Measurements from ENCODE around the gene CHMP1B. TPM values are rescaled to one million over a fixed set of nuclear protein-coding genes. Genes with fewer than 3 reads are reported as not detected.
"Not testable (repeated sequence)": the region's sequence is repeated elsewhere in the genome, so short reads cannot be mapped to it uniquely, and the experiment has no call there.

The CHMP1B gene
- total RNA-seq, 1 donor from 2014 or later = 63.4 TPM

- DNase-seq (ENCODE audit: low read depth, low spot score) = no peak
Observed at GRCh38 chr18:11839556-11839955, 11.7 kb upstream of the CHMP1B start.

GRCh38 chr18:11840493-11840892 lies 10.7 kb upstream of the CHMP1B start:
- DNase-seq (ENCODE audit: low read depth, low spot score) = no peak

DNA sequence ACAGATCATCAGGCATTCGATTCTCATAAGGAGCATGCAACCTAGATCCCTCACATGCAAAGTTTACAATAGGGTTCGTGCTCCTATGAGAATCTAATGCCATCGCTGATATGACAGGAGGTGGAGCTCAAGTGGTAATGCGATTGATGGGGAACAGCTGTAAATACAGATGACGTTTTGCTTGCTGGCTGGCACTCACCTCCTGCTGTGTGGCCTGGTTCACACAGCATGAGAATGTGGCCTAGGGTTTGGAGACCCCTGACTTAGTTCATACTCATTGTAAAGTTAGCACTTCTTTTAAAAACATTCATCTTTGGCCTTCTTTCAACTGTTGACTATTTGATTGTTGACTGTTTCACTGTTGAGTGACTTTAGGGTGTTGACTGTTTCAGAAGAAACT lies 8.7 kb upstream of the CHMP1B start:
- DNase-seq (ENCODE audit: low read depth, low spot score) = no peak

- no peak for DNase-seq (ENCODE audit: low read depth, low spot score)
Observed at GRCh38 chr18:11844436-11844835, 6.8 kb upstream of the CHMP1B start.

DNA sequence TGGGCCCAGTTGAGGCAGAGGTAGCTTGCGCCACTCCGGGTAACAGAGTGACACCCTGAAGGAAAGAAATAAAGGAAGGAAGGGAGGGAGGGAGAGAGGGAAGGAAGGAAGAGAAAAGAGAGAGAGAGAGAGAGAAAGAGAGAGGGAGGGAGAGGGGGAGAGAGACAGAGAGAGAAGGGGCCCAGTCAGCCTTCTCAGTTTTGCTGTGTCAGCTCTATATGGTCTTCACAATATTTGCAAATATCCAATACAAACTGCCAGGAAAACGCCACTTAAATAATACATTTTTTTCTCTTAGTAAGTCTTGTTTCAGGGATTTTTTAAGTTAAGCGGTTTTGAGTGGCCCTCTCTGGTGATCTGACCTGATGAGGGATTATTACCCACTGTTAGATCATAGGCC lies 5.6 kb upstream of the CHMP1B start:
- no peak for DNase-seq (ENCODE audit: low read depth, low spot score)

GRCh38 chr18:11847811-11848210 lies 3.4 kb upstream of the CHMP1B start:
- no peak for DNase-seq (ENCODE audit: low read depth, low spot score)

DNA sequence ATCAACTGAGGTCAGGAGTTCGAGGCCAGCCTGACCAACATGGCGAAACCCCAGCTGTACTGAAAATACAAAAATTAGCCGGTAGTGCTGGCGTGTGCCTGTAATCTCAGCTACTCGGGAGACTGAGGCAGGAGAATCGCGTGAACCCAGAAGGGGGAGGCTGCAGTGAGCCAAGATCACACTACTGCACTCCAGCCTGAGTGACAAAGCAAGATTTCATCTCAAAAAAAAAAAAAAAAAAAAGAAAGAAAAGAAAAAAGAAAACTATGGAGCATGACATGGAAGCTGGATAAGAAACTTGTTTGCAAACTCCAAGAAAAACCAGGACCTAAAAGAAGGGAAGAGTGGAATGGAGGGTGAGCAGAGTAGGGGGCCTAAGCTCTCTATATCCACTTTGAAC lies 1.9 kb upstream of the CHMP1B start:
- DNase-seq (ENCODE audit: low read depth, low spot score) = no peak

GRCh38 chr18:11849841-11850634 lies 1.2 kb upstream of the CHMP1B start:
- no peak for DNase-seq (ENCODE audit: low read depth, low spot score)

- peak; percentile 30 for DNase-seq (ENCODE audit: low read depth, low spot score)
Observed at GRCh38 chr18:11850821-11851145, 430 bp upstream of the CHMP1B start.

- DNase-seq (ENCODE audit: low read depth, low spot score) = no peak
Observed at GRCh38 chr18:11851806-11852337, 659 bp downstream of the CHMP1B start.

DNA sequence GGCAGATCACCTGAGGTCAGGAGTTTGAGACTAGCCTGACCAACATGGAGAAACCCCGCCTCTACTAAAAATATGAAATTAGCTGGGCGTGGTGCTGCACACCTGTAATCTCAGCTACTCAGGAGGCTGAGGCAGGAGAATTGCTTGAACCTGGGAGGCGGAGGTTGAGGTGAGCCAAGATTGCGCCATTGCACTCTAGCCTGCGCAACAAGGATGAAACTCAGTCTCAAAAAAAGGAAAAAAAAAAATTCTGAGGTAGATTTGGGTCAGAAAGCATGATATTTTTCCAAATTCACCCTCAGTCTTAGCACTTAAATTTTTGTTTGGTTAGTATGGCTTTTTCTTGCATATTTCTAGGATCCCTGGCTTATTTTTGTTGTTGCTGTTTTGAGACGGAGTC lies 3.3 kb downstream of the CHMP1B start:
- not testable (repeated sequence) for DNase-seq (ENCODE audit: low read depth, low spot score)

- DNase-seq (ENCODE audit: low read depth, low spot score) = peak; percentile 80
Observed at GRCh38 chr18:11857177-11857887, 6.1 kb downstream of the CHMP1B start.

DNA sequence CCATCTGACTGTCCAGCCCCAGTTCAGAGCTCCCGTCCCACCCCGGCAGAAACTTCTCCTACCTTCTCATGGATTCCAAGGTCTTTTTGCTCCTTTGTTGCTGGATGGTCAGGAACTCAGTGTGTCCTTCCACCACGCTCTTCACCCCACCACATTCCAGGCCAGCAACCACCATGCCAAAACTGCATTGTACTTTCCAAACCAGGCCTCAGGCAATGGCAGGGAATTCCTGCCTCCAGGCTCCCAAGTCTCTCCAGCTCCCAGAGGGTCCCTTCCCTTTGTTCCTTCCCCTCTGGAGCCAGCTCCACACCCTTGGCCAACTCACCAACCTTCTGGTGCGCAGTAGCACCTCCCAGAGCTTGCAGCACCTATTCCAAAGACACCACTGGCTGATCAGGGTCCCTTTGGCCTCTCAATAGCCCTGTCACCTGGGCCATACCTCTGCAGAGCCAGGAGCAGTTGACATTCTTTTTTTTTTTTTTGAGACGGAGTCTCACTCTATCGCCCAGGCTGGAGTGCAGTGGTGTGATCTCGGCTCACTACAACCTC lies 8.1 kb downstream of the CHMP1B start:
- no peak for DNase-seq (ENCODE audit: low read depth, low spot score)

GRCh38 chr18:11859903-11860407 lies 8.7 kb downstream of the CHMP1B start:
- peak; percentile 52 for DNase-seq (ENCODE audit: low read depth, low spot score)

DNA sequence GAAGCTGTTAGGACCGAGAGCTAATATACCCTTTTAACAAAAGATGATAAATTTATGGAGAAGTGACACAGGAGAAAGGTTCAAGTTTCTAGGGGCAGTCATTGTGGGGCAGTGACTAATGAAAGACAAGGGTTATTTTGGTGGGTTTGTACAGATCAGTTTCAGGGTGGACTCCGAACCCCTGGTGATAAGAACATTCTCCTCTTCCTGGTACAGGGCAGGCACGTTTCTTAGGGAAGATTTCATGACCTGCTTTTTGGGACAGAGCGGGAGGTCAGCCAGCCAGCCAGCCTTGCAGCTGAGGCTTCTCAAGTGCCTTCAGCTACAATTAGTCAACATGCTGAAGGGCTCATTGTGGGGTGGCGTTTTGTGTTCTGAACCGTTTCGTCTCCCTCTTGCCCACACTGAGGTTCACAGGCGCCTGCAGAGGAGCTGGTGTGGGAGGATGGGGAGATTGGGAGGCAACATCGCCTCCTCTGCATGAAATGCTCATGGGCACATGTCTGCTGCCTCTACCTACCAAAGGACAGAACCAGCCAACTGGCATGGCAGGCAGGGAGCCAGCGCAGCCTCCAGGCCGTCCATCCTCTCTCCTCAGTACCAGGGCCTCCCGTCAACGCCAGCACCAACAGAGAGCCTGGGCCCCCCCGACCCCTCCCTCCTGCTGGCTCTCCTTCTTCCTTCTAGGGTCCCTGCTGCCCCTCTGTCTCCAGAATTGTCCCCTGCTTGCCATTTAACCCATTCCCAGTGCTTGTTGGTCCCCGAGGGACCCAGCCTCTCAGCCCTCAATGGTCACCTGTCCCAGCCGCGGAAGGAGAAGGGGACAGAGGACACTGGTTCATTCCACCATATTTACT lies 9.6 kb downstream of the CHMP1B start:
- DNase-seq (ENCODE audit: low read depth, low spot score) = no peak

- DNase-seq (ENCODE audit: low read depth, low spot score) = no peak
Observed at GRCh38 chr18:11861583-11862288, 10.5 kb downstream of the CHMP1B start.

DNA sequence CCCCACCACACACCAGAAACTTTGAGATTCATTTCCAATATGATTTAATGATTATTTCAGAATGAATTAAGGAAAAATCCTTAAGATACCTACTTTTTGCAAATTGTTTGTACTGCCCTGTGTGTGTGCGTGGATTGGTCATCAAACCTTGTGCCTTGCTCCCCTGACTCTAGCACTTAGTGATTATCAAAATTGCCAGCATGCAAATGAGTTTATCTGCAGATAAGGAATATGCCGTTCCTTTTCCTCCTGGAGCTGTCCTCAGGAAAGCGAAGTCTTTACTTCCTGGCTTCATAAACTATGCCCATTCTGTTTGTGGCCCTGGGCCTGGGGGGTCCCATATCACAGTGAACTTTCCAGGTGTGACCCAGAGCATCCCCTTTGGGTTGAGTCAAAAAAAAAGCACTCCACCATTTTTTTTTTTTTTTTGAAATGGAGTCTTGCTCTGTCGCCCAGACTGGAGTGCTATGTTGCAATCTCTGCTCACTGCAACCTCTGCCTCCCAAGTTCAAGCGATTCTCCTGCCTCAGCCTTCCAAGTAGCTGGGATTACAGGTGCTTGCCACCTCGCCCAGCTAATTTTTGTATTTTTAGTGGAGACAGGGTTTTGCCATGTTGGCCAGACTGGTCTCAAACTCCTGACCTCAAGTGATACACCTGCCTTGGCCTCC lies 11.4 kb downstream of the CHMP1B start:
- DNase-seq (ENCODE audit: low read depth, low spot score) = no peak

GRCh38 chr18:11864471-11864870 lies 13.3 kb downstream of the CHMP1B start:
- DNase-seq (ENCODE audit: low read depth, low spot score) = no peak

DNA sequence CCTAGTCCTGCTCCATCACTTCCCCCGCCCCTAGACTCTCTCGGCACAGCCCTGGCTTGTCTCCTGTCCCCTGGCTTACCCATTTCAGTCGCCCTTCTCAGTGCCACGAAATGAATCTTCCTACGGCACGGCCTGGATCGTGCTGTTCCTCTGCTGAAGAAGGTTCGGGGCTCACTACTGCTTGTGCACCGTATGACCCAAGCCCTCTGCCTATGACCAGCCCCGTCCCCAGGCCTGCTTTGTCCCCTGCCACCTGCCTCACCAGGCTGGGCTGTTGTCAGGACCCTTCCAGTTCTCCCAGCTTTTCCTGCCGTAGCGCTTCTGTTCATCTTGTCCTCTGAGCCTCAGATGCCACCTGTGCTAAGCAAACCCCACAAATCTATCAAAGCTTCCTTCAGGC lies 13.9 kb downstream of the CHMP1B start:
- DNase-seq (ENCODE audit: low read depth, low spot score) = no peak

GRCh38 chr18:11866329-11866728 lies 15.1 kb downstream of the CHMP1B start:
- DNase-seq (ENCODE audit: low read depth, low spot score) = no peak

All from pulmonary artery endothelial cell (primary cell).